ENCODE data around the gene PSMG4.

GRCh38 chr6:3220366-3220765, 38.4 kb upstream of the PSMG4 start:
- TF ChIP-seq POLR2A (IDR thresholded peaks at IDR 0.05) (no peak), POLR2AphosphoS5 (IDR thresholded peaks at IDR 0.05; ENCODE audit: insufficient read depth in 1 of 2, low read depth in 1 of 2) (no peak)
- TF ChIP-seq, protein P1, sequence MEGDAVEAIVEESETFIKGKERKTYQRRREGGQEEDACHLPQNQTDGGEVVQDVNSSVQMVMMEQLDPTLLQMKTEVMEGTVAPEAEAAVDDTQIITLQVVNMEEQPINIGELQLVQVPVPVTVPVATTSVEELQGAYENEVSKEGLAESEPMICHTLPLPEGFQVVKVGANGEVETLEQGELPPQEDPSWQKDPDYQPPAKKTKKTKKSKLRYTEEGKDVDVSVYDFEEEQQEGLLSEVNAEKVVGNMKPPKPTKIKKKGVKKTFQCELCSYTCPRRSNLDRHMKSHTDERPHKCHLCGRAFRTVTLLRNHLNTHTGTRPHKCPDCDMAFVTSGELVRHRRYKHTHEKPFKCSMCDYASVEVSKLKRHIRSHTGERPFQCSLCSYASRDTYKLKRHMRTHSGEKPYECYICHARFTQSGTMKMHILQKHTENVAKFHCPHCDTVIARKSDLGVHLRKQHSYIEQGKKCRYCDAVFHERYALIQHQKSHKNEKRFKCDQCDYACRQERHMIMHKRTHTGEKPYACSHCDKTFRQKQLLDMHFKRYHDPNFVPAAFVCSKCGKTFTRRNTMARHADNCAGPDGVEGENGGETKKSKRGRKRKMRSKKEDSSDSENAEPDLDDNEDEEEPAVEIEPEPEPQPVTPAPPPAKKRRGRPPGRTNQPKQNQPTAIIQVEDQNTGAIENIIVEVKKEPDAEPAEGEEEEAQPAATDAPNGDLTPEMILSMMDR (IDR thresholded peaks at IDR 0.05), result no peak
